ENCODE results near the gene WDR43.

DNA sequence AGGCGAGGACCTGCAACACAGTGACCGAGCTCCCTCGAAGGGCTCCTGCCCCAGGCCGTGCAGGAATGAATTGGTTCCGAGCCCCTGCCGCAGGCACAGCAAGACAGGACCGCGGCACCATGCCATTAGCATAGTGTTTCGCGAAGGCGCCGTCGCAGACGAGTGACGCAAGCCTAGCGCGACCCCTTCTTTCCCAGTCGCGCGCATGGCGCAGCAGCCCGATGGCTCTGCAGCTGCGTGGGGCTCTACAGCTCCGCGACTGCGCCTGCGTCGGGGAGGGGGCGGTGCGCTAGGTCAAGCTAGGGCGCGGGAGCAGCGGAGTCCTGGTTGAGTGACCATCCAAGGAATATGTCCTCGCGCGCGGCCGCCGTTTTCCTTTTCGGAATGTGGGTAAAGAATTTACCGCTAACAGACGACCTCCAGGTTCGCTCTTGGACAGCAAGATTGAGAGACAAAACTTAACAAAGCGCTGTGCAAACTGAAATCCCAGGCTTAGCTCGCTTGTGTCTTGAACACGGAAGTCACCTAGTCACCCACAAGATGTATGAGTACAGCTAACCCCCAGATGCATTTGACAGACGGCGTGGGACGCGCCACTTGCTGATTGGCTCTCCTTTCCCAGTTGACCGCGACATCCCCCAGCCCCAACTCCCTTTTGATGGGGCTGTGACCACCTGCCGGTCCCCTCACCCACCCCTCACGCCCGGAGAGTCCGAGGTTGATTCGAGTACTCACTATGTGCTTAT, 24.1 kb upstream of the WDR43 start, which contains the start of gene TRMT61B:
- TF ChIP-seq EZH2 (IDR thresholded peaks at IDR 0.05), result no peak
- peak; percentile 98 for TF ChIP-seq POLR2AphosphoS5 (IDR thresholded peaks at IDR 0.05; ENCODE audit: borderline replicate concordance, low read depth, low read length)
